ENCODE results near the gene FAM169A. TPM values are rescaled to one million over a fixed set of nuclear protein-coding genes. Genes with fewer than 3 reads are reported as not detected.

Gene FAM169A
- total and polyA plus RNA-seq, 2 donors (not counting 1 experiment from before 2014, with no cell fraction given), result 2.1 to 9.4 TPM

DNA sequence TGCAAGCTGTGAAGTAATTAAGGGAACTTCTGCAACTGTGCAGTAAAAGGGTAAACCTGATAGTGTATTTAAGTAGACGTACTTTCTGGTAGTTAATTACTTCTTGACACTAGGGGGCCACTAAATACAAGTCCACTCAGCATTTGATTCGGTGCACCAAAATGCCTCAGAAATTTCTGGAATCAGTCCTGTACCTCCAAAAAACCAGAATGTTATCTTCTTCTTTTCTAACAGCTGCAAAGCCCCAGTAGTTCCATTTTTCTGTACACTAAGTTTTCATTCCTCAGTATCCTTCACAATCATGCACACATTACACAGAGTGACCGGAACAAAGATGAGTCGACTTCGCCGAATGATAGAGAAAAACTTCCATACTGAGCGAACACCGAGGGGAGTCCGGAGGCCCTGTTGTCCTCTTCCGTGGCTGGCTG lies 99.8 kb downstream of the FAM169A start:
- WGBS (ENCODE audit: insufficient coverage), result 0% methylated on average over 9 of the region's 10 CpGs

DNA sequence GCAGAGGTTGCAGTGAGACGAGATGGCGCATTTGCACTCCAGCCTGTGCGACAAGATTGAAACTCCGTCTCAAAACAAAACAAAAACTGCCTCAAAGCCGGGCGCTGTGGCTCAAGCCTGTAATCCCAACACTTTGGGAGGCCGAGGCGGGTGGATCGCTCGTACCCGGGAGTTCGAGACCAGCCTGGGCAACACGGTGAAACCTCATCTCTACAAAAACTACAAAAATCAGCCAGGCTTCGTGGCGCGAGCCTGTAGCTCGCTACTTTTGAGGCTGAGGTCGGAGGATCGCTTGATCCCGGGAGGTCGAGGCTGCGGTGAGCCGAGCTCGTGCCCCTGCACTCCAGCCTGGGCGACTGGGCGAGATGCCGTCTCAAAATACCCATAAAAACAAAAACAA lies 100.3 kb downstream of the FAM169A start:
- Histone ChIP-seq H3K9me3 (ENCODE audit: control extremely low read depth in 1 of 3, control insufficient read depth in 2 of 3, insufficient read depth in 1 of 3, low read length in 2 of 3) (no peaks in the 10 kb centered on the region), H3K4me3 (ENCODE audit: control extremely low read depth in 1 of 5, extremely low read depth in 1 of 5, insufficient read depth in 1 of 5, low read depth in 2 of 5, low read length in 4 of 5) (peak overlapping the region in 4 of 5 experiments; percentile 79 to 99 (median 94)), H3K27ac (ENCODE audit: low read length in 2 of 2) (no peak overlapping the region), H3K4me2 (replicated peaks; ENCODE audit: low read depth, low read length, poor library complexity, severe bottlenecking) (peak overlapping the region; percentile 84), H3K27me3 (replicated peaks in 1 of 4; ENCODE audit: control extremely low read depth in 1 of 4, control insufficient read depth in 3 of 4, insufficient read depth in 4 of 4, low read length in 3 of 4) (no peaks in the 10 kb centered on the region), H3K79me2 (ENCODE audit: control insufficient read depth, insufficient read depth, low read length) (peaks cover 47% of the 10 kb centered on the region), H4K20me1 (ENCODE audit: control insufficient read depth, insufficient read depth, low read length, poor library complexity, severe bottlenecking) (peaks cover 15% of the 10 kb centered on the region), H3K9ac (ENCODE audit: low read length) (peak overlapping the region; percentile 93), H3K36me3 (replicated peaks in 1 of 2; ENCODE audit: control extremely low read depth in 1 of 2, control insufficient read depth in 1 of 2, extremely low read depth in 1 of 2, insufficient read depth in 2 of 2, low read length in 1 of 2) (peaks cover 0 to 30% of the 10 kb centered on the region in 2 experiments), H3K4me1 (ENCODE audit: control insufficient read depth in 2 of 2, insufficient read depth in 2 of 2, low read length in 2 of 2) (peaks cover 20 to 21% of the 10 kb centered on the region in 2 donors), H2AFZ (ENCODE audit: insufficient read depth, low read depth, low read length, poor library complexity, severe bottlenecking) (peak overlapping the region; percentile 100)
- WGBS (ENCODE audit: insufficient coverage), result 82% methylated on average over 22 of the region's 27 CpGs
- H3K27ac Mint-ChIP-seq, result peak overlapping the region; percentile 98
- TF ChIP-seq, protein P1, sequence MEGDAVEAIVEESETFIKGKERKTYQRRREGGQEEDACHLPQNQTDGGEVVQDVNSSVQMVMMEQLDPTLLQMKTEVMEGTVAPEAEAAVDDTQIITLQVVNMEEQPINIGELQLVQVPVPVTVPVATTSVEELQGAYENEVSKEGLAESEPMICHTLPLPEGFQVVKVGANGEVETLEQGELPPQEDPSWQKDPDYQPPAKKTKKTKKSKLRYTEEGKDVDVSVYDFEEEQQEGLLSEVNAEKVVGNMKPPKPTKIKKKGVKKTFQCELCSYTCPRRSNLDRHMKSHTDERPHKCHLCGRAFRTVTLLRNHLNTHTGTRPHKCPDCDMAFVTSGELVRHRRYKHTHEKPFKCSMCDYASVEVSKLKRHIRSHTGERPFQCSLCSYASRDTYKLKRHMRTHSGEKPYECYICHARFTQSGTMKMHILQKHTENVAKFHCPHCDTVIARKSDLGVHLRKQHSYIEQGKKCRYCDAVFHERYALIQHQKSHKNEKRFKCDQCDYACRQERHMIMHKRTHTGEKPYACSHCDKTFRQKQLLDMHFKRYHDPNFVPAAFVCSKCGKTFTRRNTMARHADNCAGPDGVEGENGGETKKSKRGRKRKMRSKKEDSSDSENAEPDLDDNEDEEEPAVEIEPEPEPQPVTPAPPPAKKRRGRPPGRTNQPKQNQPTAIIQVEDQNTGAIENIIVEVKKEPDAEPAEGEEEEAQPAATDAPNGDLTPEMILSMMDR (IDR thresholded peaks at IDR 0.05), result no peak
- TF ChIP-seq EZH2 (IDR thresholded peaks at IDR 0.05; ENCODE audit: borderline replicate concordance, insufficient read depth, low read depth, low read length, poor library complexity, severe bottlenecking), result no peak
- H3K4me3 Mint-ChIP-seq, result peak overlapping the region; percentile 100
- ChIA-PET CTCF (interaction anchor here (0.7 to 1.5 kb wide), 9 partner anchors 7 to 863 kb away, joined by 3 to 5 read pairs (median 3); partner anchors contain the start of gene ENC1), POLR2A (no interaction called here)
- H3K27me3 Mint-ChIP-seq, result no peaks in the 10 kb centered on the region
- H3K9me3 Mint-ChIP-seq (ENCODE audit: insufficient read depth), result no peaks in the 10 kb centered on the region
- intact Hi-C loops (cut with micrococcal nuclease), result loop anchor here (1.0 to 10.0 kb wide), 6 partner anchors 101 to 1951 kb away; partner anchors contain the start of genes BTF3, CERT1, FAM169A and POLK
- peaks cover 29% of the 10 kb centered on the region for H3K4me1 Mint-ChIP-seq
- ATAC-seq (ENCODE audit: low read depth) (no peak), DNase-seq (no peak)

More for the DNA sequence above, 99.8 kb downstream of the FAM169A start:
- Mint-ChIP-seq H3K27ac (peak overlapping the region; percentile 98), H3K9me3 (ENCODE audit: insufficient read depth) (no peaks in the 10 kb centered on the region), H3K27me3 (no peaks in the 10 kb centered on the region), H3K4me3 (peak overlapping the region; percentile 100), H3K4me1 (peaks cover 29% of the 10 kb centered on the region)
- TF ChIP-seq, protein P1 (IDR thresholded peaks at IDR 0.05), result peak; percentile 74
- no peak for TF ChIP-seq EZH2 (IDR thresholded peaks at IDR 0.05; ENCODE audit: borderline replicate concordance, insufficient read depth, low read depth, low read length, poor library complexity, severe bottlenecking)
- H3K79me2 ChIP-seq (ENCODE audit: control insufficient read depth, insufficient read depth, low read length), result peaks cover 47% of the 10 kb centered on the region
- peaks cover 20 to 21% of the 10 kb centered on the region in 2 donors for H3K4me1 ChIP-seq (ENCODE audit: control insufficient read depth in 2 of 2, insufficient read depth in 2 of 2, low read length in 2 of 2)
- H2AFZ ChIP-seq (ENCODE audit: insufficient read depth, low read depth, low read length, poor library complexity, severe bottlenecking), result peak overlapping the region; percentile 100
- H3K4me2 ChIP-seq (replicated peaks; ENCODE audit: low read depth, low read length, poor library complexity, severe bottlenecking), result peak overlapping the region; percentile 84
- H3K4me3 ChIP-seq (ENCODE audit: control extremely low read depth in 1 of 5, extremely low read depth in 1 of 5, insufficient read depth in 1 of 5, low read depth in 2 of 5, low read length in 4 of 5), result peak overlapping the region; percentile 71 to 99 (median 92)
- ATAC-seq (ENCODE audit: low read depth), result peak; percentile 40
- peak overlapping the region; percentile 93 for H3K9ac ChIP-seq (ENCODE audit: low read length)
- intact Hi-C loops (cut with micrococcal nuclease), result loop anchor here (1.0 to 10.0 kb wide), 6 partner anchors 100 to 1952 kb away; partner anchors contain the start of genes BTF3, CERT1, FAM169A and POLK
- H3K27ac ChIP-seq (ENCODE audit: low read length in 2 of 2), result peak overlapping the region; percentile 62 to 85
- POLR2A ChIA-PET, result no interaction called here
- CTCF ChIA-PET, result interaction anchor here (0.5 to 1.8 kb wide), 12 partner anchors 8 to 913 kb away, joined by 3 to 5 read pairs (median 3); partner anchors contain the start of genes ANKRD31, ENC1 and HMGCR
- peaks cover 15% of the 10 kb centered on the region for H4K20me1 ChIP-seq (ENCODE audit: control insufficient read depth, insufficient read depth, low read length, poor library complexity, severe bottlenecking)
- no peaks in the 10 kb centered on the region for H3K9me3 ChIP-seq (ENCODE audit: control extremely low read depth in 1 of 3, control insufficient read depth in 2 of 3, insufficient read depth in 1 of 3, low read length in 2 of 3)
- H3K27me3 ChIP-seq (replicated peaks in 1 of 4; ENCODE audit: control extremely low read depth in 1 of 4, control insufficient read depth in 3 of 4, insufficient read depth in 4 of 4, low read length in 3 of 4), result no peaks in the 10 kb centered on the region
- H3K36me3 ChIP-seq (replicated peaks in 1 of 2; ENCODE audit: control extremely low read depth in 1 of 2, control insufficient read depth in 1 of 2, extremely low read depth in 1 of 2, insufficient read depth in 2 of 2, low read length in 1 of 2), result peaks cover 0 to 31% of the 10 kb centered on the region in 2 experiments
- peak; percentile 74 for DNase-seq
